K562 (cell line): Measurements from ENCODE around the gene PHLDB2. TPM values are rescaled to one million over a fixed set of nuclear protein-coding genes. Genes with fewer than 3 reads are reported as not detected.

Source experiments
- ATAC-seq: fragments of 200-7000 bp; cut with Tn5 transposase; 3 replicates; pipeline ENCODE4 v1.9.1; 2020; ENCODE audit warnings: moderate library complexity
- BruUV-seq: library from RNA; stranded (reverse); fragments of 400-500 nt; replicated peaks from 2 replicates; lab custom pipeline; 2021; lab: Mats Ljungman, UMichigan
- CTCF ChIA-PET: fragments of 300-600 bp; formaldehyde crosslinking; extraction: SDS; loops from one replicate; lab custom pipeline; 2021; ENCODE audit warnings: low intra/inter-chr PET ratio; lab: Yijun Ruan, JAX
- POLR2A ChIA-PET: fragments of 300-600, 350-650 bp; sonication (Branson Sonifier 250); formaldehyde crosslinking; extraction: SDS; loops from one replicate; lab custom pipeline; 2021; ENCODE audit warnings: antibody characterized with exemption, inconsistent platforms; lab: Yijun Ruan, JAX
- DNase-seq, 4 experiments: peaks; one replicate each; pipeline versions ENCODE4 v3.0.0 to v3.0.0-alpha.2; 2011 to 2018; ENCODE audit warnings: low spot score in 3 of 4, mixed read lengths in 3 of 4; ENCODE audit errors: extremely low read depth in 1 of 4
- FAIRE-seq: peaks from 2 replicates; lab custom pipeline; 2011; peaks lifted over from hg19 to GRCh38; lab: Jason Lieb, UNC
- H2AFZ ChIP-seq: 2 replicates; pipeline ENCODE4 v1.6.0; 2011; ENCODE audit warnings: low read depth, low read length, control low read depth, inconsistent platforms
- H3K27ac ChIP-seq: fragments of 200-600 bp; 3 replicates; pipeline ENCODE4 v1.8.0; 2011; ENCODE audit warnings: low read depth, mild to moderate bottlenecking, control low read depth, inconsistent platforms, low read length, moderate library complexity, mixed read lengths; ENCODE audit errors: extremely low read depth
- H3K27me3 ChIP-seq, 2 experiments: fragments of 300-600 bp in 1 of 2; 2 replicates in 1 of 2; 3 replicates in 1 of 2; pipeline versions ENCODE4 v1.6.0 to v1.8.0; 2011; ENCODE audit warnings: inconsistent platforms in 2 of 2, low read length in 2 of 2, mild to moderate bottlenecking in 1 of 2, mixed read lengths in 1 of 2, moderate library complexity in 1 of 2; ENCODE audit not compliant: control insufficient read depth in 2 of 2, insufficient read depth in 2 of 2
- H3K36me3 ChIP-seq: fragments of 300-600 bp; 3 replicates; pipeline ENCODE4 v1.8.0; 2011; ENCODE audit warnings: mild to moderate bottlenecking, low read length, inconsistent platforms; ENCODE audit not compliant: control insufficient read depth, insufficient read depth
- H3K4me1 ChIP-seq, 2 experiments: fragments of 200-600 bp in 1 of 2; replicated peaks in 1 of 2; 2 replicates in 1 of 2; 3 replicates in 1 of 2; pipeline versions ENCODE4 v1.5.1 to v1.8.0; 2011; ENCODE audit warnings: inconsistent platforms in 2 of 2, low read length in 2 of 2, mild to moderate bottlenecking in 1 of 2, mixed read lengths in 1 of 2, moderate library complexity in 1 of 2; ENCODE audit not compliant: control insufficient read depth in 2 of 2, insufficient read depth in 2 of 2
- H3K4me2 ChIP-seq: 2 replicates; pipeline ENCODE4 v1.6.1; 2011; ENCODE audit warnings: low read length, control low read depth, inconsistent platforms, mixed read lengths; ENCODE audit not compliant: insufficient read depth
- H3K4me3 ChIP-seq: fragments of 200-600 bp; sonication (generic), shearing (Covaris generic); 2 replicates; pipeline ENCODE4 v1.5.1; 2016; ENCODE audit warnings: control low read depth, inconsistent platforms
- H3K79me2 ChIP-seq: fragments of 200-600 bp; 3 replicates; pipeline ENCODE4 v1.8.0; 2011; ENCODE audit warnings: low read length, inconsistent platforms; ENCODE audit not compliant: control insufficient read depth, insufficient read depth
- H3K9ac ChIP-seq, 2 experiments: 2 replicates each; pipeline versions ENCODE4 v1.6.0 to v1.6.1; 2011; ENCODE audit warnings: low read depth in 2 of 2, low read length in 2 of 2, control low read depth in 1 of 2, inconsistent platforms in 1 of 2, mild to moderate bottlenecking in 1 of 2, mixed read lengths in 1 of 2; ENCODE audit not compliant: insufficient read depth in 1 of 2
- H3K9me1 ChIP-seq: one replicate; pipeline ENCODE4 v1.6.0; 2011; ENCODE audit warnings: inconsistent platforms, mild to moderate bottlenecking, low read length, moderate library complexity; ENCODE audit not compliant: control insufficient read depth, insufficient read depth
- H3K9me3 ChIP-seq: replicated peaks from 2 replicates; pipeline ENCODE4 v1.5.1; 2011; ENCODE audit warnings: low read depth, low read length, inconsistent platforms; ENCODE audit not compliant: control insufficient read depth, insufficient read depth
- H4K20me1 ChIP-seq: replicated peaks from 2 replicates; pipeline ENCODE4 v1.6.1; 2011; ENCODE audit warnings: low read length, inconsistent platforms, mixed read lengths; ENCODE audit not compliant: control insufficient read depth, insufficient read depth
- HNRNPK ChIP-seq: fragments of 200-400 bp; formaldehyde crosslinking; IDR thresholded peaks from one replicate; pipeline ENCODE4 v1.6.1; 2018; ENCODE audit warnings: mild to moderate bottlenecking, low read depth, low read length; ENCODE audit not compliant: poor library complexity, severe bottlenecking
- KDM5B ChIP-seq: fragments of 200-600 bp; sonication (generic); IDR thresholded peaks from 2 replicates; pipeline ENCODE4 v1.6.1; 2012; ENCODE audit warnings: low read depth, mild to moderate bottlenecking, moderate library complexity, low read length, control low read depth, inconsistent platforms; ENCODE audit not compliant: insufficient replicate concordance
- RBBP5 ChIP-seq: fragments of 200-600 bp; sonication (generic); IDR thresholded peaks from 2 replicates; pipeline ENCODE4 v1.6.1; 2012; ENCODE audit warnings: borderline replicate concordance, mild to moderate bottlenecking, low read length, control low read depth, inconsistent platforms; ENCODE audit not compliant: insufficient read depth, poor library complexity, severe bottlenecking
- RBM25 ChIP-seq: fragments of 200-400 bp; formaldehyde crosslinking; IDR thresholded peaks from 2 replicates; pipeline ENCODE4 v1.6.1; 2018; ENCODE audit warnings: low read length, low read depth, moderate library complexity; ENCODE audit not compliant: severe bottlenecking
- TAL1 ChIP-seq: fragments of 450-650 bp; IDR thresholded peaks from 2 replicates; pipeline ENCODE4 v1.6.1; 2016; ENCODE audit warnings: mild to moderate bottlenecking
- TBP ChIP-seq: optimal IDR thresholded peaks from 2 replicates; pipeline ENCODE3; 2011; ENCODE audit warnings: low read depth, low read length, improper control_type of control experiment
- ZNF140 ChIP-seq: fragments of 250-450 bp; sonication (Bioruptor Pico); IDR thresholded peaks from 2 replicates; pipeline ENCODE4 v1.8.0; 2021; ENCODE audit warnings: moderate library complexity, mild to moderate bottlenecking, inconsistent platforms
- ZNF184 ChIP-seq: sonication (generic); formaldehyde crosslinking; IDR thresholded peaks from 2 replicates; pipeline ENCODE4 v1.5.0; 2020; ENCODE audit warnings: missing genetic modification reagents
- WGBS: fragments of 100-300 bp; shearing (Covaris generic); methylation state at CpG from one replicate; pipeline ENCODE4 v1.1.6; 2016; ENCODE audit warnings: low coverage, mixed read lengths; ENCODE audit not compliant: insufficient coverage; ENCODE audit errors: missing lambda C conversion rate; 5-methylcytosine and 5-hydroxymethylcytosine counted together
- in situ Hi-C: fragments of 300-500 bp; cut with MboI; formaldehyde crosslinking; loops from 4 replicates; pipeline ENCODE4 v1.15.0; 2018; ENCODE audit warnings: inconsistent platforms, mixed read lengths
- intact Hi-C: fragments of 100-400 bp; cut with micrococcal nuclease; formaldehyde crosslinking; loops from 2 replicates; pipeline ENCODE4 v1.14.2; 2022
- polyA plus RNA-seq, 8 experiments: library from polyadenylated mRNA; depleted of rRNA in 4 of 8; stranded (reverse) in 5 of 8; unstranded in 3 of 8; fragments of >200 nt; fragmentation: Nextera tagmentation in 2 of 8; fragmentation: Illumina TruSeq in 1 of 8; extraction: Ambion mirVana in 2 of 8; extraction: Trizol in 1 of 8; gene quantifications; 2 replicates each; pipeline versions ENCODE4 v1.2.1 to v1.2.3, GENCODE V29; 2011 to 2014; ENCODE audit warnings: inconsistent platforms in 1 of 8, missing spikeins in 1 of 8
- total RNA-seq, 7 experiments: library from RNA; depleted of rRNA in 6 of 7; stranded (reverse); fragments of >200 nt in 6 of 7; fragmentation: Illumina TruSeq in 2 of 7; extraction: Trizol in 2 of 7; gene quantifications; 2 replicates each; pipeline versions ENCODE4 v1.2.1 to v1.2.3, GENCODE V29; 2011 to 2021; ENCODE audit warnings: low replicate concordance in 1 of 7

The PHLDB2 gene
- total and polyA plus RNA-seq, 9 of the 15 experiments (the other 6 are each of a cell fraction or from before 2014, with no cell fraction given) = 0.04 TPM; not detected in 8

GRCh38 chr3:111828530-111828929 is 30.5 kb upstream of the PHLDB2 start:
- H3K9me1 ChIP-seq = no peaks in the 10 kb centered on the region
- H4K20me1 ChIP-seq = no peaks in the 10 kb centered on the region
- H3K4me3 ChIP-seq = no peak overlapping the region
- no peak overlapping the region for H3K4me2 ChIP-seq
- in situ Hi-C loops = no loop called here
- no peak overlapping the region for H2AFZ ChIP-seq
- no TSS peak for BruUV-seq
- no peaks in the 10 kb centered on the region for H3K9me3 ChIP-seq
- H3K79me2 ChIP-seq = no peaks in the 10 kb centered on the region
- H3K4me1 ChIP-seq = no peaks in the 10 kb centered on the region
- ChIA-PET POLR2A (interaction anchor here (1.1 kb wide), 1 partner anchor 16 kb away, joined by 3 read pairs; no protein-coding TSS in a partner anchor), CTCF (no interaction called here)
- no peak overlapping the region for H3K9ac ChIP-seq
- no peak overlapping the region for H3K27ac ChIP-seq
- no peaks in the 10 kb centered on the region for H3K27me3 ChIP-seq
- DNase-seq (no peak), ATAC-seq (no peak), FAIRE-seq (no peak)
- no peaks in the 10 kb centered on the region for H3K36me3 ChIP-seq
- 13% methylated on average over 2 of the region's 6 CpGs for WGBS
- TF ChIP-seq ZNF184 (CRISPR knock-in tag) (no peak), TBP (no peak)
- intact Hi-C loops = no loop called here

DNA sequence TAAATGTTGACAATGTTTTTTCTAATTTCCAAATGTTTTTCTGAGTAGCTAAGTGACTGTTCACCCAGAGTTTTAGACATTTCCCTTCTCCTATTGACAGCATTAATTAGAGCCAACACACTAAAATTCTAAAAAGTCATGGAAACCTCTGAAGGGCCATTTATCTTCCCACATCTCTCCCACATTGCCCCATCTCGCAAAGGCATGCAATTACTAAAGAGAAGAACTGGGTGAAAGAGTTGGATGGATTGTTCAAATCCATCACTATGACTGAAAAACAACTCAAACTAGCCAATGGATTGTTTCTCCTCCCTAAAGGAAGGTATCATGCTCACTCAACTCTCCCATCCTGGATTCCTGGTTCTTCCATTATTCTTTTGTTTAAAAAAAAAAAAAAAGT is 30.0 kb upstream of the PHLDB2 start:
- Histone ChIP-seq H3K27ac (no peak overlapping the region), H3K9ac (no peak overlapping the region), H3K4me1 (no peaks in the 10 kb centered on the region), H3K79me2 (no peaks in the 10 kb centered on the region), H3K4me2 (no peak overlapping the region), H3K4me3 (no peak overlapping the region), H3K27me3 (no peaks in the 10 kb centered on the region), H2AFZ (no peak overlapping the region), H3K36me3 (no peaks in the 10 kb centered on the region), H3K9me1 (no peaks in the 10 kb centered on the region), H4K20me1 (no peaks in the 10 kb centered on the region), H3K9me3 (no peaks in the 10 kb centered on the region)
- TF ChIP-seq HNRNPK (no peak), RBBP5 (no peak), RBM25 (no peak), TAL1 (no peak), ZNF140 (no peak), KDM5B (no peak)
- no TSS peak for BruUV-seq
- WGBS = 0% methylated on average over 1 of the region's 1 CpG
- POLR2A ChIA-PET = no interaction called here
- no peak for ATAC-seq
- in situ Hi-C loops (no loop called here), intact Hi-C loops (no loop called here)
- FAIRE-seq = no peak
- CTCF ChIA-PET = no interaction called here
- no peak for DNase-seq
